EH (cell line): ENCODE data around the gene TF.
A peak's percentile ranks its signal among the peaks of the same experiment; 100 is the strongest.
"Not testable (repeated sequence)": the region's sequence is repeated elsewhere in the genome, so short reads cannot be mapped to it uniquely, and the experiment has no call there.

Experiments
- DNase-seq: peaks from one replicate; pipeline ENCODE4 v3.0.0-alpha.2; 2015; ENCODE audit warnings: low read depth

TF gene

DNA sequence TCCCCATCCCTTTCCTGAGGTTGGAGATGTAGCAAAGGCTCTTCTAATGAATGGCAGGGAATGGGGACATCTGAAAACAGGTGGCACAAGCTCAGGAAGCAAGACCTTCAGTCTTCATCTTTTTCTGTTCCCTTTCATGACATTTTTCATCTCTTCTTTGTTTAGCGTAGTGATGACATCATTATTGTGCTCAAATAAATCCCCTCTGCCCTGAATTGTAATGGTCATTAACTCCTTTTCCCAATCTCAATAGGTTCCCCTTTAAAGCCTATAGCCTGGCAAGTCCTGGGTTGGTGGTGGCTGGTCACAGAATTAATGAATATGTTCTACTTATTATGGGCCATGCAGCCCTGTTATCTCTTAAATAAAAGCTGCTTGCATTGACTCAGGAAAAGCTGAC is 21.4 kb downstream of the TF start:
- no peak for DNase-seq

DNA sequence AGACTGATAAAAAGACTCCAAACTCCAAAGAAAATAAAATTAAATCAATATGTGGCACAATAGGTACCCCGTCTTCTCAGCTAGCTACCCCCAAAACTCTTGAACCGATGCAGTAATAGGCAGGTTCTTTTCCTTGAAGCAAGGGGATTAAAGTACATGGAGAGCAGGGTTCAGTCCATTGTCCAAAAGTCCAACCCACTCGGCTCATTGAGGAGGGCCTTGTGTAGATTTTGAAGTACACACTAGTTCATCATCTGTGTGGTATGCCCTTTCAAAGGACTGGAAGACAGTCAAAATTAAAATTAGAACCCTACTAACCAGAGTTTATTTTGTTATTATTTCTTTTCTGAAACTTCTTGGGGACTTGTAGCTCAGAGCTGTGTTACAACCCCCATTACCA is 23.3 kb downstream of the TF start:
- DNase-seq, result no peak

DNA sequence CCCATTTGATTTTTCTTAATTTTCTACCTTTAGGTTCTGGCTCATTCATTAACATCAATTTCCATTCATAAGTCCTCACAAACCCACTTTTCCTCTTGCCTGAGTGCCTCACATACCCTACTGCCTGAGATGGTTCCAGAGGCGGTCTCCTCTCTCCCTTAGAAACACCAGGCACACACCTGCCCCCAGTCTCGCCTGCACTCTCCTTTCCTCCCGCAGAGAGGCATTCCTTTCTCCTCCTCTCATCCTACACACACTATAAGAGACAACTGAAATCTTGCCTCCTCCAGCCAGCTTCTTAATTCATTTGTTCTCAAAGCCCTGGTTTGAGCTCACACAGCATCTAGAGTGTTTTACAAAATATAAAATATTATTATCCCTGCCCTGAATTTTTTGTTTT is 27.5 kb downstream of the TF start:
- no peak for DNase-seq

DNA sequence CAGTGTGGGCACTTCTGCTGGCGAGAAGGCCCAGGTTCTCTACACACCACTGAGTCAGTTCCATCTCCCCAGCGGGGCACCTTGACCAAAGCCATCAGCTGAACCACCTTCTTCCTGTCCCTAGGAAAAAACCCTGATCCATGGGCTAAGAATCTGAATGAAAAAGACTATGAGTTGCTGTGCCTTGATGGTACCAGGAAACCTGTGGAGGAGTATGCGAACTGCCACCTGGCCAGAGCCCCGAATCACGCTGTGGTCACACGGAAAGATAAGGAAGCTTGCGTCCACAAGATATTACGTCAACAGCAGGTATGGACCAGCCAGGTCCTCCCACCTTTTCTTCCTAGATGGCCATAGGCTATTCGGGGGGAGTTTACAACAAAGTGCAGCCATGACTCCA is 29.1 kb downstream of the TF start:
- no peak for DNase-seq

DNA sequence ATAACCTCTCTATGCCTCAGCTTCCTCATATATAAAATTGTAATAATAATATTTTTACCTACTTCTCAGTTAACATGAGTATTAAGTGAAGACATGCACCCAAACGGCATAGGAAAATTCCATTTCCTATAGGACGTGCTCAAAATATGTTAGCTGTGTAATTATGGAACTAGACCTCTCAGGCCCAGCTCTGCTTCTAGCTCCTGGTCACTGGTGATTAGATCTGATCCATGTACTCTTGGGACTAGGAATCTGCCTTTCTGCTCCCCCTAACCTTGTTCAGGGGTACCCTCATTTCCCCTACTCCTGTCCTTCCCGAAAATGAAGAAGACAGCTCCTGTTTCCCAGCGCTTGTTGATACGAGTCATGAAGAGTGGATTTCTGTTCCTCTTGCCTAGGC is 29.6 kb downstream of the TF start:
- no peak for DNase-seq

DNA sequence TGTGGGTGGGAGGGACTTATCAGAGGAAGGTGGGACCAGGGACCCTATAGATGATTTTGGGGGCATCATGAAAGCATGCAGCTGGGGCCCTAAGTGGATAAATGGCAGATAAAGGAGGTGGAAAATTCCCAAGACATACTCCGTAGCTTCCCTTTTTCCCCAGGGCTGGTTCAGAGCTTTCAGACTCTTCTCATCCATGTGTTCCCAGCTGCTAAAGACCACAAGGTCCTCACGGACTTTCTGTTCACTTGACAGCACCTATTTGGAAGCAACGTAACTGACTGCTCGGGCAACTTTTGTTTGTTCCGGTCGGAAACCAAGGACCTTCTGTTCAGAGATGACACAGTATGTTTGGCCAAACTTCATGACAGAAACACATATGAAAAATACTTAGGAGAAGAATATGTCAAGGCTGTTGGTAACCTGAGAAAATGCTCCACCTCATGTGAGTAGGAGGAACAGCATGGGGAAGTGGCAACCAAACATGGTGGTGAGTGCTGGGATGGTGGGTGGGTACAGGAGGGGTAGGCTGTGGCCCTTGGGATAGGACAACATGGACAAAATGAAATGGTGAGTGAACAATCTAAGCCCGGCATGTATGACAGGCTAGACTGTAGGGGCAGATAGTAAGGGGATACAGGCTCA is 30.7 kb downstream of the TF start:
- DNase-seq, result no peak

DNA sequence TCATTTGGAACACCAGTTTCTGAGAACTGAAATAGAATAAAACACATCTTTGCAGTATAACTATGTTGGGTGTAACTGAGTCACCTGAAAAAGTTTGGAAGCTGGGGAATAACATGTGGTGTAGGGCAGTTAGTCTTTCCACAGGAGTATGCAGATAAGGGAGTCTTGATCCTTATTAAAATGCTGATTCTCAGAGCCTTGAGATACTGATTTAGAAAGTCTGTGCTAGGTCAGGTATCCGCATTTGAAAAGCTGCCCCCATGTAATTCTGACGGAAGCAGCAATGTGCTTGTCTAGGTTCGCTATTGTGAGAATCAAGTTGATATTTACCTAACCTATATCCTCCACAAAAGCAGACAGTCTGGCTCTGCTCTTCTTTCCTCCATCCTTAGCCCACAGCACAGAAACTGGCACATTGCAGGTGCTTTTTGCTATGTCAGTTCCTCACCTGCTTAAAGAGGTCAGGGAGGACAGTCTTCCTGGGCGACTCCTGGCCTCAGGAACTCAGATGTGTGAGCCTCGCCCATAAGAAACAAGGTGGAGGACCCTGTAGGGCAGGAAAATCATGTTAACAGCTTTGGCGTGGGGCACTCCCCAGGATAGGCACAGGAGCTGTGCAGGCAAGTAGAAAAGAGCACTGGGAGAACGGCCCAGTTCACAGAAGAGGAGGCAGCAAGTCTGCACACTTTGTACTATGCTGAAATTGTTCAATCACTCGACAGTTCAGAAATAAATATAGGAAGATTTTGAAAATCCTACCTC is 31.8 kb downstream of the TF start:
- DNase-seq, result no peak

DNA sequence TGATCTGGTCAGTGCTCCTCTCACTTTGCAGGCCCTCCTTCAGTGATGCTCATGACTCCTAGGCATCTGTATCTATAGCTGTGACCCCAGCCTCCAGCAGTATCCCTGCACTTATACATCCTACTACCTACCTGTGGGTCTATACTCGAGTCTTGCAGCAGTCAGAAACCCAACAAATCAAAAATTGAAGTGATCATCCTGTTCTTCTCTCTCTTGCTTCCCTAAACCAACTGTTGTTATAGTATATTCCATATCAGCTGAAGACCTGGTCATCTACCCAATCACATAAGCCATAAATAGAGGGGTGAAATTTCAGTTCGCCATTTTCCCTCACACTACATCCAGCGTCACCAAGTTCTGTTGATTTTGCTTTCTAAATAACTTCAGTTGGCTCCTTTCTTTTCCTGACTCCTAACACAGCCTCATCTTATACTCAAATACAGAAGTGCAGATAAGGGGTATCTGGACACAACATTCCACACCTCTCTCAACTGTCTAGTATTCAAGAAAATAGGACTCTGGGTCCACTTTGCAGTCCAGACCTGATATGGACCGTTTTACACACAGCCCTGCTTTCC is 33.5 kb downstream of the TF start:
- no peak for DNase-seq

DNA sequence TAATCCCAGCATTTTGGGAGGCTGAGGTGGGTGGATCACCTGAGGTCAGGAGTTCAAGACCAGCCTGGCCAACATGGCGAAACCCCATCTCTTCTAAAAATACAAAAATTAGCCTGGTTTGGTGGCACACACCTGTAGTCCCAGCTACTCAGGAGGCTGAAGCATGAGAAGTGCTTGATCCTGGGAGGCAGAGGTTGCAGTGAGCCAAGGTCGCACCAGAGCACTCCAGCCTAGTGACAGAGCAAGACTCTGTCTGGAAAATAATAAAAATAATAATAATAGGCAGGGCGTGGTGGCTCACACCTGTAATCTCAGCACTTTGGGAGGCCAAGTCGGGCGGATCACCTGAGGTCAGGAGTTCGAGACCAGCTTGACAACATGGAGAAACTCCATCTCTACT is 34.6 kb downstream of the TF start:
- not testable (repeated sequence) for DNase-seq

DNA sequence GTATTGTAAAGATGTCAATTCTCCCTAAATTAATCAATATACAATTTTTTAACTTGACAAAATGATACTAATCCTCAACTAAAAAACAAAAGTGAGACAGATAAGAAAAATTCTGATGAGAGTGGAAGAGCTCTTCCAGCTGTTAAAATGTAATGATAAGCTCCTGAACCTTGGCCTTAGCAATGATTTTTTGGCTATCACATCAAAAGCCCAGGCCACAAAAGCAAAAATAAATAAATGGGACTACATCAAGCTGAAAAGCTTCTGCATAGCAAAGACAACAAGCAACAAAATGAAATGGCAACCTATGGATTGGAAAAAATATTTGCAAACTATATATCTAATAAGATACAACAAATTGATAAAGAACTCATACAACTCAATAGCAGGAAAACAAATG is 35.4 kb downstream of the TF start:
- DNase-seq, result no peak

DNA sequence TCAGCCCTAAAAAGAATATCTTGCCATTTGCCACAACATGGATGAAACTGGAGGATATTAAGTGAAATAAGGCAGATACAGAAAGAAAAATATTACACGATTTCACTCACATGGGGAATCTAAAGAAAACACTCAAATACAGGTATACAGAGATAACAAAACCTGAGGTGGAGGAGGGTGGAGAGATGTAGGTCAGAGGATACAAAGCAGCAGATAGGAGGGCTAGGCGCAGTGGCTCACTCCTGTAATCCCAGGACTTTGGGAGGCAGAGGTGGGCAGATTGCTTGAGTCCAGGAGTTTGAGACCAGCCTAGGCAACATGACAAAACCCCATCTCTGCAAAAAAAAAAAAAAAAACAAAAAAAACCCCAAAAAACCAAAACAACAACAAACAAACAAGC is 36.3 kb downstream of the TF start:
- no peak for DNase-seq

DNA sequence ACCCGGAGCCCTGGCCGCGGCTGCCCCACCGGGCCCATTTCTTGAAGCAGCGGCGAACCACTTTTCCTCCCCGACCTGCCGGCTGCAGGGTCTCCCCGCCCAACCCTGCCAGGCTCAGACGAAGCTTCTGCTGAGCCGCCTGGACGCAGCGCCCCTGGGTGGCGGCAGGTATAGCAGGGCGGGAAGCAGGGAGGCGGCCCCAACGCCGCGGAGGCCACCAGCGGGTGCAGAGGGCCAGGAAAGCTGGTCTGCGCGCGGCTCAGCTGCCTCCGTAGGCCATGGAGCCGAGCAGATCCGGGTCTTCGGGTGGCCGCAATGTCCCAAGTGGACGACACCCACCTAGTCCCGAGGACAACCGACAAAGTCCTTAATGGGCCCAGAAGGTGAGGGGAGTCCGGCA is 37.6 kb downstream of the TF start:
- DNase-seq, result no peak

DNA sequence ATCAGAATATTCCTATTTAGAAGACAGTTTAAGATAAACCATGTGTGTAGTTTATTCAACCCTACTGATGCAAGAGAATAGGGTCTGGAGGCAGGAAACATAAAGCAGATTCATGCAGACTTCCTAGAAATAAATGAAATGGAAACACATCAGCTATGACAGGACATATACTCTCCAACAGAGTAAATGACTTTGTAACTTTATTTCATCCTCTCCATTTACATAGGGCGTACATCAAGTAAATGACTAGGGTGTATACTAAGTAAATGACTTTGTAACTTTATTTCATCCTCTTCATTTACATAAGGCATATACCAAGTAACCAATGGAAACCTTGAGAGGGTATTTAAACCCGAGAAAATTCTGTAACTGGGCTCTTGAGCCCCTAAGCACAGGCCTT is 41.8 kb downstream of the TF start:
- no peak for DNase-seq

DNA sequence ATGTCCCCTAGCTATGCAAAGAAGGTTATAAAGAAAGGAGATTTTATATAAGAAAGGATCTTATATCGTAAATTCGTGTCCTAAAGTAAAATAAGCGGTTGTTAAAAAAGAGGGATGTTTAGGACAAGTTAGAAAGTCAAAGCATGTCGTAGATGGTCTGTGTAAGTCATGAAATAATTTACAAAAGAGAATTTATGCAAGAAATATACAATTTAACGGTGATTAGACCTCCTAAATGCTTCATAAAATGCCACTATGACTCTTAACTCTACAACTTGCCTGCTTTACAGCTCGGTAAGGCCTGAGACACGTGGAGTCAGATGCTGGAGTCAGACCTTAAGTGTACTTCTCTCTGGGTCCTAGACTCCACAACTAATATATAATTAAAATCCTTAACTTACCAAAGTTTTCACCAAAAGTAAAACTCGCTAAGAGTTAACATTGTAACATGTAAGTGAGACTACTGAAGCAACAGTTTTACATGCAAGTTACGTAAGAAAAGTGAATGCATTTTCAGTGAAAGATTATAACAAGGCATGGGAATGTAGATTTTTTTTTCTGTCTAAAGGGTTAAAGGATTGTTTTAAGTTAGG is 46.1 kb downstream of the TF start:
- DNase-seq, result peak; percentile 3

DNA sequence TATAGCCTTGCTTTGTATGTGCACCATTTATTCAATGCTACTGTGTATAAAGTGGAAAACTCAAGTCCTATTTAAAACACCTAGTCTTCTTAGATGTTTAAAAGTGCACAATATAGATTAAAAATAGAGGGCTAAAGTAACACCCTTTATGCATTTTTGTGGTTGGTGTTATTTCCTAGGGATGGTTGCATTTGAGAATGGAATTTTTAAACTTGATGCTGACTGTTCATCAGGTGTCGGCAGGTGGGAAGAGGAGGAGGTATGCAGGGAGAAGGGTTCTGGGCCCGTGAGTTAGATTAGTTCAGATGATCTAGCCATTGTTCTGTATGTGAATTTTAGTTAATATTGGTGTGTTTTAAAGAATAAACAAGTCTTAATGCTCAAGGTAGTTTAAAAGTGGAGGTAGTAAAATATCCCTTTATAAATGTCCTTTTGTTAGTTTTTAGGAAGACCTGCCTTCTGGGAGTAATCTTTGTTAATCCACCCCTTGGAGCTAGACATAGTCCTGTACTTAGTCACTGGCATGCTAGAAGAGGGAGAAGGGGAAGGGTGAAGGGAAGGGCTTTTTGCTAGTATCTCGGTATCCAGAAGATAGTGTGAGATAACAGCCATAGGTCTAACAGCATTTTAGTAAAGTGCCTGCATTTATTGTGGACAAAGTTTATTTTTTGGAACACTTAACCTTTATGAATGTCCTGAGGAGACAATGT is 51.4 kb downstream of the TF start:
- peak; percentile 34 for DNase-seq

DNA sequence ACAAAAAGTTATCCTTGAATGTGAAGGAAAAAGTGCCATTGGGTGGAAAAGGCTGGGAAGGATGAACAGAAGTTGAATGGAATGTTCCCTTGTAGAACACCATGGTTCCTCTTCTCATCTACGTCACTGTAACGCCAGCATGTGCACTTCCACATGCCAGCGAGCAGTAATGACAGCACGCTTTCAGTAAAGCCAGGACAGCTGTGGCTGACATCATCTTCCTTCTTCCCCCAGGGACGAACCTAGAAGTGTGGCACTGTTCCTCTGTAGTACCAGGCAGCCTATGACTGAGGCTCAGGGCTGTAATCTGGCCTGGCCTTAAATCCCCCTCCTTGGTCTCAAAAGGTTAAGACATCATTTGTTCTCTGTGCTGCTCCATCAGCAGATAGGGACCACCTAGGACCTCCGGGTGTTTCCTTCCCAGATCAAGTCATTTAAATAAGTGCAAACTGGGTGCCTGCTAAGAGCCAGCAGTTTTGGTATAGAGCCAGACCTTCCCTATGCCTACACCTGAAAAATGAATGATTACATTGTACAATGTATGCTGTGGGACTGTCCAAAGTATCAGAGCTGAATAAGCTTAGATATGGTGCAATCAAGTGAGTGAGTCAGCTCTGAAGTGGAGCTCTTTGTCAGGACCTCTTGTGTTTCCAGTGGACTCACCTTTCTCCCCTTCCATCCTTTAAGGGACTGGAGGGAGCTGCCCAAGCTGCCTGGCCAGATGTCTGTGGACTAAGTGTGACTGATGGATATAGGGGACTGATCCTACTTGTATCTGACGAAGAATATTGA is 53.8 kb downstream of the TF start:
- DNase-seq, result peak; percentile 14

DNA sequence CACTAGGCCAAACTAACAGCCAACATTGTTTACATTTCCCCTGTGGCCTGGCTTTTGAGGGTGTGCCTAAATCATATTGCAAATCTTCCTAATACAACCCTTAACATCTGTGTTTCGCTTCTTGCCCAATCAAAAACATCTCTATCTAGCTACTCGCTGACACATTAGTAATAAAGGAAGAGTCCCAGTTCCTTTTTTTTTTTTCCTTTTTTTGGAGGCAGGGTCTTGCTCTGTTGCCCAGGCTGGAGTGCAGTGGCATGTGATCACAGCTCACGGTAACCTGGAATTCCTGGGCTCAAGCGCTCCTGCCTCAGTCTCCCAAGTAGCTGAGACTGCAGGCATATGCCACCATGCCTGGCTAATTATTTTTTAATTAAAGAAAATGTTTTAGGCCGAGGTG is 57.3 kb downstream of the TF start:
- no peak for DNase-seq

DNA sequence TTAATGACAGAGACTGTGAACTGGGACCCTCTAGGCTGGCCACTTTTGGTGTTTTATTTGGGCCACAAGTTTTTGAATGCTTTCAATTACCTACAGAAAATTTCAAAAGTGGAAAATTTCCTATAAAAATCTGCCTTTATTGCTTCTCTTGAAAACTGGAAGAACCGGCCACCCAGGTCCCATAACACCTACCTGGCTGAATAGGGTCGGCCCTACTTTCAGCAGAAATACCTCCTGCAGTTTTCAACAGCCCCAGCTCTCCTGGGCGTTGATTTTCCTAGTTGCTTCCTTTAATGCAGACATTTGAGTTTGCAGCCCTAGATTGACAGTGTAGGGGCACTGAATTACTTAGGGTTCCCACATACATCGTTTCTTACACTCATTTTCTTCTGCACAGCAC is 58.7 kb downstream of the TF start:
- no peak for DNase-seq

DNA sequence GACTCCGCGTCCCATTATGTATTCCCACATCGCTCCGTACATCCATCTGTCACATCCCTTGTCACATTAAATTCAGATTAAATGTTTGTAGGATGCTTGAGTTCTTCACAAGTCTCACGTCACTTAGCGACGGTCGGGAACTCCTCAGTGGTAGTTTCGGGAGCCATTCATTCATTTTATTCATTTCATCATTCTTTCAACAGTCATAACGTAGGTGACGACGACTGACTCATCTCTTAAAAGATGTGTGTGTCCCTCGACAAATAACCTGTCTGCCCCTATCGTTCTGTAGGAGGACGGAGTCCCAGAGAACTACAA is 59.1 kb downstream of the TF start:
- DNase-seq, result no peak

DNA sequence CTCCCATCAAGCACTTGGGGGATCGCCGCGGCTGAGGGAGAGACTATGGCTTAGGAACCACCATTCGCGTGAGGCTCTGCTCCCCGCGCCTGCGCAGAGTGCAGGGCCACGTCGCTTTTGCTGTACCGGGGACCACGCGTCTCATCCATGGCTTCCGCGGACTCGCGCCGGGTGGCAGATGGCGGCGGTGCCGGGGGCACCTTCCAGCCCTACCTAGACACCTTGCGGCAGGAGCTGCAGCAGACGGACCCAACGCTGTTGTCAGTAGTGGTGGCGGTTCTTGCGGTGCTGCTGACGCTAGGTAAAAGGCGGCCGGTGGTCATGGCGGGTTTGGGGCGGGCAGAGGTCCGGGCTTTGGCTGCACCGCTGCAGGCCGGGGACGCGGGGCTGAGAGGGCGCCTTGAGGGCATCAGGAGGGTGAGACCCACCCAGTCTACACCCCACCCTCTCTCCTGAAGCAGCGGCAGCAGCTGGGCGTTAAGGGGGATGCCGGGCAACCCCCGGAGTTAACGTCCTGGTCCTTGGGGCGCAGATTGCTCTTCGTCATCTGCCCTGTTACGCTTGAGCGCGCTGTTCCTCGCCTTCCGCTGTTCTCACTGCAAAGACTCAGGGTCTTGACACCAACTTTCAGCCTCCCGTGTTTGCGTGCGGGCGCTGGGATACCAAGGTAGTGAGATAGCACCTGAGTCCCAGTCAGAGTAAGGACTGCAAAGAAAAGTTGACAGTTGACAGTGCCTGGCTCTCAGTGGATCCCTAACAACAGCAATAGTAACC is 59.7 kb downstream of the TF start, which contains the start of gene SRPRB:
Gene SRPRB, plus strand, starts transcription at position 114 of the 774 bp plus-strand sequence. Its CDS starts 34 bp downstream, at position 148.
- peak; percentile 94 for DNase-seq

DNA sequence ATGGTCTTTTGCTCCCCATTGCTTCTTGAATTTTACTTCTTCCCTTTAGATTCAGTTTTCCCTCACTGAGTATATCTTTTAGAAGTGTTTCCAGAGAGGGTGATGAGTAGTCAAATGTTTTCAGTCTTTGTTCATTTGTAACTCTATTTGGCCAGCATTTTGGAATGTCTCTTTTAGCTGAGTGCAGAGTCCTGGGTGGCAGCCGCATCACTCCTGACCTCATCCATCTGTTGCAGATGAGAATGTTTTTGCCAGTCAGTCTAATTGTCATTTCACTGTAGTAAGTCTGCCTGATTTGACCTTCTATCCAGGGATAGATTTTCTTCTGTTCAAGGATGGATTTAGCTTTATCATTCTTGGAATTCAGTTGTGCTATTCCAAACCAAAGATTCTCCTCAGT is 66.7 kb downstream of the TF start:
- peak; percentile 52 for DNase-seq
